Measurements from ENCODE around the gene BOLA2B.

- TF ChIP-seq POLR2A (IDR thresholded peaks at IDR 0.05): no peak
- no peak for TF ChIP-seq CTCF (IDR thresholded peaks at IDR 0.05)
Measured at GRCh38 chr16:30144017-30144416, 49.4 kb downstream of the BOLA2B start.

Measured in heart left ventricle (tissue), 13 donors.